GM12878 (cell line): Measurements from ENCODE around the gene SLC6A20. TPM values are rescaled to one million over a fixed set of nuclear protein-coding genes. Genes with fewer than 3 reads are reported as not detected.

ENCODE experiments used
- ATAC-seq: fragments of 200-7000 bp; cut with Tn5 transposase; 3 replicates; pipeline ENCODE4 v1.9.1; 2020; ENCODE audit warnings: mild to moderate bottlenecking, moderate library complexity
- BruUV-seq: library from RNA; stranded (reverse); fragments of 400-500 nt; replicated peaks from 2 replicates; lab custom pipeline; 2021; lab: Mats Ljungman, UMichigan
- CTCF ChIA-PET: fragments of 300-600 bp; sonication (Branson Sonifier 250); formaldehyde crosslinking; extraction: SDS; loops from one replicate; lab custom pipeline; 2021; ENCODE audit warnings: inconsistent platforms; lab: Yijun Ruan, JAX
- POLR2A ChIA-PET: fragments of 350-600 bp; formaldehyde crosslinking; extraction: SDS; loops from one replicate; lab custom pipeline; 2021; ENCODE audit warnings: inconsistent platforms; lab: Charles Lee
- RAD21 ChIA-PET: fragments of 300-600 bp; sonication (Branson Sonifier 250); formaldehyde crosslinking; loops from one replicate; lab custom pipeline; 2023; ENCODE audit warnings: antibody characterized with exemption; ENCODE audit not compliant: unreplicated experiment; lab: Charles Lee
- SMC1A ChIA-PET: fragments of 300-600 bp; sonication (Branson Sonifier 250); formaldehyde crosslinking; loops from one replicate; lab custom pipeline; 2023; ENCODE audit not compliant: unreplicated experiment, uncharacterized antibody; lab: Charles Lee
- DNase-seq: peaks from one replicate; pipeline ENCODE4 v3.0.0-alpha.2; 2011; ENCODE audit warnings: low read depth, low spot score
- FAIRE-seq: peaks from 3 replicates; lab custom pipeline; 2011; peaks lifted over from hg19 to GRCh38; lab: Jason Lieb, UNC
- H2AFZ ChIP-seq: 2 replicates; pipeline ENCODE4 v1.6.0; 2011; ENCODE audit warnings: low read depth, low read length, control low read depth; ENCODE audit not compliant: control insufficient read depth
- H3K27ac ChIP-seq: 2 replicates; pipeline ENCODE4 v1.5.1; 2011; ENCODE audit warnings: control low read depth; ENCODE audit not compliant: control insufficient read depth, insufficient read depth
- H3K27me3 ChIP-seq, 2 experiments: replicated peaks in 1 of 2; 2 replicates each; pipeline versions ENCODE4 v1.6.0 to v1.6.1; 2011; ENCODE audit warnings: low read length in 1 of 2; ENCODE audit not compliant: control insufficient read depth in 2 of 2, insufficient read depth in 2 of 2
- H3K36me3 ChIP-seq, 2 experiments: 2 replicates each; pipeline ENCODE4 v1.5.1; 2011; ENCODE audit warnings: low read length in 1 of 2; ENCODE audit not compliant: control insufficient read depth in 2 of 2, insufficient read depth in 2 of 2
- H3K4me1 ChIP-seq: 2 replicates; pipeline ENCODE4 v1.6.1; 2011; ENCODE audit warnings: mild to moderate bottlenecking, low read length, moderate library complexity, mixed read lengths; ENCODE audit not compliant: control insufficient read depth, insufficient read depth
- H3K4me2 ChIP-seq: 2 replicates; pipeline ENCODE4 v1.6.0; 2011; ENCODE audit warnings: control low read depth; ENCODE audit not compliant: control insufficient read depth, insufficient read depth
- H3K4me3 ChIP-seq: fragments of 200-600 bp; sonication (generic); 2 replicates; pipeline ENCODE4 v1.5.1; 2016
- H3K79me2 ChIP-seq: 2 replicates; pipeline ENCODE4 v1.6.0; 2011; ENCODE audit warnings: low read length; ENCODE audit not compliant: control insufficient read depth, insufficient read depth
- H3K9ac ChIP-seq: 2 replicates; pipeline ENCODE4 v1.8.0; 2011; ENCODE audit warnings: low read length, control low read depth, mixed read lengths; ENCODE audit not compliant: control insufficient read depth, insufficient read depth
- H3K9me3 ChIP-seq: replicated peaks from 3 replicates; pipeline ENCODE4 v1.5.1; 2011; ENCODE audit warnings: mild to moderate bottlenecking, low read length; ENCODE audit not compliant: control insufficient read depth, insufficient read depth
- H4K20me1 ChIP-seq: 2 replicates; pipeline ENCODE4 v1.6.0; 2011; ENCODE audit not compliant: control insufficient read depth, insufficient read depth
- ATF2 ChIP-seq: IDR thresholded peaks from 2 replicates; pipeline ENCODE4 v1.6.1; 2012; ENCODE audit warnings: low read length, inconsistent platforms
- CREB1 ChIP-seq: IDR thresholded peaks from 2 replicates; pipeline ENCODE4 v1.6.1; 2012; ENCODE audit warnings: low read depth, mild to moderate bottlenecking, inconsistent platforms
- ELK1 ChIP-seq: IDR thresholded peaks from 2 replicates; pipeline ENCODE4 v1.6.1; 2012; ENCODE audit warnings: low read depth, low read length, improper control_type of control experiment
- KAT2A ChIP-seq: conservative IDR thresholded peaks from 2 replicates; pipeline ENCODE4 v1.6.1; 2011; ENCODE audit warnings: low read depth, low read length; ENCODE audit not compliant: control insufficient read depth
- MXI1 ChIP-seq: fragments of 150-350 bp; IDR thresholded peaks from 2 replicates; pipeline ENCODE4 v1.6.1; 2011; ENCODE audit warnings: low read depth, mild to moderate bottlenecking, inconsistent platforms, low read length, improper control_type of control experiment
- NR2F1 ChIP-seq: fragments of 450-650 bp; conservative IDR thresholded peaks from 2 replicates; pipeline ENCODE4 v1.6.1; 2017; ENCODE audit warnings: mild to moderate bottlenecking
- RELB ChIP-seq: fragments of 450-650 bp; IDR thresholded peaks from 2 replicates; pipeline ENCODE4 v1.6.1; 2017; ENCODE audit warnings: low read depth, mild to moderate bottlenecking, moderate library complexity
- YY1 ChIP-seq: IDR thresholded peaks from 2 replicates; pipeline ENCODE4 v1.6.1; 2011; ENCODE audit warnings: low read depth, mild to moderate bottlenecking, low read length
- ZNF274 ChIP-seq: IDR thresholded peaks from one replicate; pipeline ENCODE4 v1.8.0; 2011; ENCODE audit not compliant: insufficient read length, insufficient read depth
- ZNF687 ChIP-seq: fragments of 450-650 bp; IDR thresholded peaks from 2 replicates; pipeline ENCODE4 v1.6.1; 2017; ENCODE audit warnings: mild to moderate bottlenecking, moderate library complexity
- WGBS: methylation state at CpG from one replicate; pipeline ENCODE4 v1.1.6; 2016; ENCODE audit warnings: low lambda C conversion rate; ENCODE audit not compliant: insufficient replicate concordance, insufficient coverage; ENCODE audit errors: missing lambda C conversion rate; 5-methylcytosine and 5-hydroxymethylcytosine counted together
- in situ Hi-C: fragments of 300-500 bp; cut with MboI; formaldehyde crosslinking; loops from 9 replicates; pipeline ENCODE4 v1.14.3; 2018; ENCODE audit warnings: mixed read lengths
- intact Hi-C: fragments of 100-400 bp; cut with micrococcal nuclease; formaldehyde crosslinking; loops from one replicate; pipeline ENCODE4 v1.14.2; 2022; ENCODE audit not compliant: unreplicated experiment
- polyA plus RNA-seq, 11 experiments: library from polyadenylated mRNA; depleted of rRNA in 4 of 11; unstranded in 6 of 11; stranded (reverse) in 5 of 11; fragments of >200 nt; fragmentation: Nextera tagmentation in 4 of 11; fragmentation: Illumina TruSeq in 1 of 11; extraction: Ambion mirVana in 4 of 11; extraction: Trizol in 1 of 11; gene quantifications; 1 replicate in 1 of 11; 2 replicates in 10 of 11; pipeline versions ENCODE4 v1.2.1 to v1.2.3, GENCODE V29; 2011 to 2016; ENCODE audit warnings: inconsistent platforms in 2 of 11, missing spikeins in 2 of 11, low read depth in 1 of 11
- total RNA-seq, 4 experiments: library from RNA; depleted of rRNA in 3 of 4; stranded (reverse); fragments of >200 nt in 3 of 4; fragmentation: Illumina TruSeq in 1 of 4; extraction: Trizol in 1 of 4; gene quantifications; 2 replicates each; pipeline versions ENCODE4 v1.2.1 to v1.2.3, GENCODE V29; 2013 to 2021
- TF ChIP-seq, protein P1 (sequence below): fragments of 450-650 bp; IDR thresholded peaks from 2 replicates; pipeline ENCODE4 v1.6.1; 2017; ENCODE audit warnings: antibody characterized with exemption, mild to moderate bottlenecking, moderate library complexity

SLC6A20 gene
- total and polyA plus RNA-seq, 10 of the 15 experiments (the other 5 are each of a cell fraction or from before 2014, with no cell fraction given): 0.31 to 4.1 (median 1.1) TPM

GRCh38 chr3:45781841-45782240 lies 14.5 kb downstream of the SLC6A20 start:
- Histone ChIP-seq H2AFZ (no peak overlapping the region), H3K4me3 (no peak overlapping the region), H3K27me3 (0 out of 4 replicates have a peak, but pooled peaks cover 0 to 3% of the 10 kb centered on the region in 2 experiments), H3K79me2 (no peaks in the 10 kb centered on the region), H3K4me1 (no peaks in the 10 kb centered on the region), H3K9ac (no peak overlapping the region), H3K36me3 (no peaks in the 10 kb centered on the region), H3K9me3 (no peaks in the 10 kb centered on the region), H4K20me1 (no peaks in the 10 kb centered on the region), H3K4me2 (no peak overlapping the region), H3K27ac (no peak overlapping the region)
- DNase-seq: no peak
- 53% methylated on average over 12 of the region's 12 CpGs for WGBS
- ChIA-PET POLR2A (no interaction called here), RAD21 (interaction anchor here (1.0 kb wide), 1 partner anchor 297 kb away, joined by 3 read pairs; no protein-coding TSS in a partner anchor), SMC1A (interaction anchor here (0.5 kb wide), 1 partner anchor 49 kb away, joined by 4 read pairs; no protein-coding TSS in a partner anchor), CTCF (interaction anchor here (1.0 kb wide), 1 partner anchor 14 kb away, joined by 3 read pairs; no protein-coding TSS in a partner anchor)
- ATAC-seq: no peak
- intact Hi-C loops (no loop called here), in situ Hi-C loops (no loop called here)
- BruUV-seq: no TSS peak
- TF ChIP-seq RELB (no peak), ATF2 (no peak), YY1 (no peak), MXI1 (no peak), ZNF274 (no peak), KAT2A (no peak), CREB1 (no peak), ZNF687 (no peak), NR2F1 (no peak), ELK1 (no peak)
- TF ChIP-seq, protein P1, sequence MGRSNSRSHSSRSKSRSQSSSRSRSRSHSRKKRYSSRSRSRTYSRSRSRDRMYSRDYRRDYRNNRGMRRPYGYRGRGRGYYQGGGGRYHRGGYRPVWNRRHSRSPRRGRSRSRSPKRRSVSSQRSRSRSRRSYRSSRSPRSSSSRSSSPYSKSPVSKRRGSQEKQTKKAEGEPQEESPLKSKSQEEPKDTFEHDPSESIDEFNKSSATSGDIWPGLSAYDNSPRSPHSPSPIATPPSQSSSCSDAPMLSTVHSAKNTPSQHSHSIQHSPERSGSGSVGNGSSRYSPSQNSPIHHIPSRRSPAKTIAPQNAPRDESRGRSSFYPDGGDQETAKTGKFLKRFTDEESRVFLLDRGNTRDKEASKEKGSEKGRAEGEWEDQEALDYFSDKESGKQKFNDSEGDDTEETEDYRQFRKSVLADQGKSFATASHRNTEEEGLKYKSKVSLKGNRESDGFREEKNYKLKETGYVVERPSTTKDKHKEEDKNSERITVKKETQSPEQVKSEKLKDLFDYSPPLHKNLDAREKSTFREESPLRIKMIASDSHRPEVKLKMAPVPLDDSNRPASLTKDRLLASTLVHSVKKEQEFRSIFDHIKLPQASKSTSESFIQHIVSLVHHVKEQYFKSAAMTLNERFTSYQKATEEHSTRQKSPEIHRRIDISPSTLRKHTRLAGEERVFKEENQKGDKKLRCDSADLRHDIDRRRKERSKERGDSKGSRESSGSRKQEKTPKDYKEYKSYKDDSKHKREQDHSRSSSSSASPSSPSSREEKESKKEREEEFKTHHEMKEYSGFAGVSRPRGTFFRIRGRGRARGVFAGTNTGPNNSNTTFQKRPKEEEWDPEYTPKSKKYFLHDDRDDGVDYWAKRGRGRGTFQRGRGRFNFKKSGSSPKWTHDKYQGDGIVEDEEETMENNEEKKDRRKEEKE: no peak
- no peak for FAIRE-seq
